Stimulated activated naive CD4-positive, alpha-beta T cell (primary cell): Measurements from ENCODE around the gene PXMP4.
"Not testable (repeated sequence)": the region's sequence is repeated elsewhere in the genome, so short reads cannot be mapped to it uniquely, and the experiment has no call there.

Experiments
- DNase-seq, 6 experiments: peaks; one replicate each; lab custom pipeline; 2025; lab: John Stamatoyannopoulos, UW

PXMP4 gene

DNA sequence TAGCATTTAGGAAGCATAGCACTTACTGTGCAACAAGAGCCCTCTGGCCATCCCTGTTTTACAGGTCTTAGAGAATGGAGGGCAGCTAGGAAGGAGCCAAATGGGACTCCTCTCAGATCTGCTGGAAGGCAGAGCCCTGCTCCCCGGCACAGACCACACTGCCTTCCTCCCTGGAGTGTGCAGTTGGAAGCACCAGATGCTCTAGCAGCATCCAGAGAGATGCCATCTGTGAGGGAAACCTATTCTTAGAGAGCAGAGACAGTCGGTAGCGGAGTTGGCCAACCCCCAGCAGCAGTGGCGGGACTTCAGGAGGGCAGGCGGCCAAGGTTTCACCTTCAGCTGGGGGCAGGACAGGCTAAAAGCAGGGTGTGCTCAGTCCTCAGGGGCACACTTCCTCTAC lies 17.2 kb downstream of the PXMP4 start:
- no peak for DNase-seq

DNA sequence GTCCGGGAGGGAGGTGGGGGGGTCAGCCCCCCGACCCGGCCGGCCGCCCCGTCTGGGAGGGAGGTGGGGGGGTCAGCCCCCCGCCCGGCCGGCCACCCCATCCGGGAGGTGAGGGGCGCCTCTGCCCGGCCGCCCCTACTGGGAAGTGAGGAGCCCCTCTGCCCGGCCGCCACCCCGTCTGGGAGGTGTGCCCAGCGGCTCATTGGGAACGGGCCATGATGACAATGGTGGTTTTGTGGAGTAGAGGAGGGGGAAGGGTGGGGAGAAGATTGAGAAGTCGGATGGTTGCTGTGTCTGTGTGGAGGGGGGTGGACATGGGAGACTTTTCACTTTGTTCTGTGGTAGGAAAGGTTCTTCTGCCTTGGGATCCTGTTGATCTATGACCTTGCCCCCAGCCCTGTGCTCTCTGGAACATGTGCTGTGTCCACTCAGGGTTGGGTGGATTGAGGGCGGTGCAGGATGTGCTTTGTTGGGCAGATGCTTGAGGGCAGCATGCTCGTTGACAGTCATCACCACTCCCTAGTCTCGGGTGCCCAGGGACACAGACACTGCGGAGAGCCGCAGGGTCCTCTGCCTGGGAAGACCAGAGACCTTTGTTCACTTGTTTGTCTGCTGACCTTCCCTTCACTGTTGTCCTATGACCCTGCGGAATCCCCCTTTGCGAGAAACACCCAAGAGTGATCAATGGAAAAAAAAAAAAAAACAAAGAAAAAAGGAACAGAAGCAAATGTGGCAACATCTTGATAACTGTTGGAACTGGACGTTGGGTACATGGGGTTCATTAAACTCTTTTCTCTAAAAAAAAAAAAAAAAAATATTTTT lies 18.3 kb downstream of the PXMP4 start:
- no peak for DNase-seq

DNA sequence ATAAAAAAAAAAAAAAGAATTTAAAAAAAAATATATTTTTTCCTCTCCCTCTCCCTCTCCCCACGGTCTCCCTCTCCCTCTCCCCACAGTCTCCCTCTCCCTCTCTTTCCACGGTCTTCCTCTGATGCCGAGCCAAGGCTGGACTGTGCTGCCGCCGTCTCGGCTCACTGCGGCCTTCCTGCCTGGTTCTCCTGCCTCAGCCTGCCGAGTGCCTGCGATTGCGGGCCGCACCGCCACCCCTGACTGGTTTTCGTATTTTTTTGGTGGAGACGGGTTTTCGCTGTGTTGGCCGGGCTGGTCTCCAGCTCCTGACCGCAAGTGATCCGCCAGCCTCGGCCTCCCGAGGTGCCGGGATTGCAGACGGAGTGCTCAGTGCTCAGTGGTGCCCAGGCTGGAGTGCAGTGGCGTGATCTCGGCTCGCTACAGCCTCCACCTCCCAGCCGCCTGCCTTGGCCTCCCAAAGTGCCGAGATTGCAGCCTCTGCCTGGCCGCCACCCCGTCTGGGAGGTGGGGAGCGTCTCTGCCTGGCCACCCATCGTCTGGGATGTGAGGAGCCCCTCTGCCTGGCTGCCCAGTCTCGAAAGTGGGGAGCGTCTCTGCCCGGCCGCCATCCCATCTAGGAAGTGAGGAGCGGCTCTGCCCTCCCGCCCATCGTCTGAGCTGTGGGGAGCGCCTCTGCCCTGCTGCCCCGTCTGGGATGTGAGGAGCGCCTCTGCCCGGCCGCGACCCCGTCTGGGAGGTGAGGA lies 19.2 kb downstream of the PXMP4 start:
- not testable (repeated sequence) for DNase-seq

DNA sequence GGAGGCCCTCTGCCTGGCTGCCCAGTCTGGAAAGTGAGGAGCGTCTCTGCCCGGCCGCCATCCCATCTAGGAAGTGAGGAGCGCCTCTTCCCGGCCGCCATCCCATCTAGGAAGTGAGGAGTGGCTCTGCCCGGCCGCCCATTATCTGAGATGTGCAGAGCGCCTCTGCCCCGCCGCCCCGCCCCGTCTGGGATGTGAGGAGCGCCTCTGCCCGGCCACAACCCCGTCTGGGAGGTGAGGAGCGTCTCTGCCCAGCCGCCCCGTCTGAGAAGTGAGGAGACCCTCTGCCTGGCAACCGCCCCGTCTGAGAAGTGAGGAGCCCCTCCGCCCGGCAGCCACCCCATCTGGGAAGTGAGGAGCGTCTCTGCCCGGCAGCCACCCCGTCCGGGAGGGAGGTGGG lies 21.1 kb downstream of the PXMP4 start:
- not testable (repeated sequence) for DNase-seq

DNA sequence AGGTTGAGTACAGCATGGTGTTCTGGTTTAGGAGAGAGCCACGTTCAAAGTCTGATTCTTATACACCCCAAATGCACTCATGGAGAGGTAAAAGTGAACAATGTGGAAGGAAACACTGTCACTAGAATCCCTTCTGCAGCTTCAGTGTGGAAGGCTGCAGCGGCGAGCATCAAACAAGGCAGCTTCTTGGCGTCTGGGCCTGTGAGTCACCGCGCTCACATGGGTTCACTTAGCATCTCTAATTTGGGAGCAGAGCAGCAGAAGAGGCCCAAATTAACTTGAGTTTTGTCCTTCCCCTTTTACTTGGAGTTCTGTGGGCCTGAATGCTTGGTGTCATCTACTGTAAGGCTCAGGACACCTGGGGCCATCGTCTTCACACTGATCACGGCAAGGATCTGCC lies 23.0 kb downstream of the PXMP4 start:
- no peak for DNase-seq

DNA sequence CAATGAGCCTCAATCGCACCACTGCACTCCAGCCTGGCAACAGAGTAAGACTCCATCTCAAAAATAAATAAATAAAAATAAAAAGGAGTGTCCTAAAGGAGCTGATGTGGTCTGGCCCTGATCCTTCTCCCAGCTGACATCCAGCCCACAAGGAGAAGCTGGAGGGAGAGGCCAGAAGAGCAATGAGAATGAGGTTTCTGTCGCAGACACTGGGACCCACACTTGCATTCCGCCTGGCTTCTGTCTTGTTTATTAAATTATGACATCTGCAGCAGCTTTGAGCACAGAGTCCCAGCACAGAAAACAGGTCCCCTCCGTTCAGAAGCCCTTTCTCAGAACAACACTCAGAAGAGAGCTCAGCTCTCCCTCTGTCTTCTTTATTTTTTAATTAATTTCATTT lies 23.7 kb downstream of the PXMP4 start:
- no peak for DNase-seq

DNA sequence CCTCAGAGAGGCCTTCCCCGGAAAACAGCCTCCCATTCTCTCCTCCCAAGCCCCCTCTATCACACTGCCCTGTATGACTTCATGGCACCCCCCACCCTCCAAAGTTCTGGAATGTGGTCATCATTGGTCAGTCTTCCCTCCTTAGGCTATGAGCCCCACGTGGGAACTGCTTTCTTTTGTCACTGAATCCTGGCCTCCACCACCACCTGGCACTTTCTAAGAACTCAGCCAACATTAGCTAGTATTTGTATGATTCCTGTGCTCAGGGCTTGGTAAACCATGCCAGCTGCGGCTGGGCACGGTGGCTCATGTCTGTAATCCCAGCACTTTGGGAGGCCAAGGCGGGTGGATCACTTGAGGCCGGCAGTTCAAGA lies 25.5 kb downstream of the PXMP4 start:
- DNase-seq, result no peak

DNA sequence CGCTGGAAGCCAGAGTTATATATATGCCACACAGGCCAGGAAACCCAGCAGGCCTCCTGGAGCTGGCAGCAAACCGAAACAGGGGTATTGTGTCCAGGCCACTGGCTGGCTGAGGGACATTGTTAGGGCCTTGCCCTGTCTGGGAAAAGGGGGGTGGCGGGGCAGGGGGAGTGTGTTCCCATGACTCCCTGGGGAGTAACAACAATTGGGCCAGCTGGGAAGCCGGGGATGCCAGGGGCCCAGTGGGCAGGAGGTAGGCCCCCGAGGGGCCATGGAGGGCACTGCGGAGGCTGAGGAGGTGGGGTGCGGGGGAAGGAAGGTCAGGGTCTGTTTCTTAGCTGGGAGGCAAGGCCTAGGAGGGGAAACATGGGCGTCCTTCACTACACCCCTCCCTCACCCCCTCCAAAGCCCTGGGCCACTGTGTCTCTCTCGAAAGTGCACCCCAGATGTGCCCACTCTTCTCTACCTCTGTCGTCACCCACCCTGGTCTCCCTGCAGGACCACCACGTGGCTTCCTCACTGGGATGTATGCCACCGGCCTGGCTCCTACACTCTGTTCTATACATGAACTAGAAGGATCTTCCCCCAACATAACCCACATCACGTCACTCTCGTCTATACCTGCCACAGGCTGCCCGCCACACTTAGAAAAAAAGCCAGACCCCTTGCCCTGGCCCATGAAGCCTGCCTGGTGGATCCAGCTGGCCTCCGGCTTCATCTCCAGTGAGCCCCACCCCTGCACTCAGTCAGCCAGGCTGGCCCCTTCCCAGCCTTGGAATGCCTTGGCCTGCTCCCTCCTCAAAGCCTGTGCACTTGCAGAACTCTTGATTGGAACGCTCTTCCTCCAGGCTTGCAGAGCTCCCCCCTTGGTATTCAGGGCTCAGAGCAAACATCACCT lies 26.1 kb downstream of the PXMP4 start:
- DNase-seq, result no peak

DNA sequence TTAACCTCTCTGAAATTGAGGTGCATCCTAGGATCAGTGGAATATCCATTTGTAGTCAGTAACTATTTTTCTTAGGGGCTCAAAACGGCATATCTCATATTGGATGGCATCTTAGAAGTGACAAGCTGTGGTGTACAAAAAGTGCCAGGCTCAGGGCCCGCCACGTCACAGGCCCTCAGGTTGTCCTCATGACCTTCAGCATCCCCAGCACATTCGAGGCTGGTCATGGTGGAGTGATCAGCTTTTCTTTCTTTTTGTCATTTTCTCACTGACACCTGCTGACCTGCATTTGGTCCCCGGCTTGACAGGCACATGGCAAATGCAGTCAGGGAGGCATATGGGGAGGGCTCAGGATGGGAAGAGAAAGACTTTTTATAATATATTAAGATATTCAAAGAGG lies 26.8 kb downstream of the PXMP4 start:
- no peak for DNase-seq

DNA sequence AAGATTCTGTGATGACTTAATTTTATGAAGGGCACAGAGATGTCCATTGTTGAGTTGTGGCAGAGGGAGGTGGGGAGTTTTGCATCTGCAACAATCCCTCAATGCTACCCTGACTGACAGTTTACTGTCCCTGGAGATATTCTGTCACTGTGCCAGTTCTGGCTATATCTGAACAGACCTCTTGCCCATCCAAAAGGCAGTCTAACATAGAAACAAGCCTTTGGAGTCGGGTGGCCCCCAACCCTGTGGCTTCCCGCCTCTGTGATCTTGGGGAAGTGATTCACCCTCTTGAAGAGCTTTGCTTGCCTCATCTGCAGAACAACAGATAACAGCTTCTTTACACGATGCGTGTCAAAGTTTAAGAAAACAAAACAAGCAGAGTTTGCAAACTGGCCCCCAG lies 30.1 kb downstream of the PXMP4 start:
- peak in 4 of 6 experiments; percentile 4 to 33 (median 8) for DNase-seq

DNA sequence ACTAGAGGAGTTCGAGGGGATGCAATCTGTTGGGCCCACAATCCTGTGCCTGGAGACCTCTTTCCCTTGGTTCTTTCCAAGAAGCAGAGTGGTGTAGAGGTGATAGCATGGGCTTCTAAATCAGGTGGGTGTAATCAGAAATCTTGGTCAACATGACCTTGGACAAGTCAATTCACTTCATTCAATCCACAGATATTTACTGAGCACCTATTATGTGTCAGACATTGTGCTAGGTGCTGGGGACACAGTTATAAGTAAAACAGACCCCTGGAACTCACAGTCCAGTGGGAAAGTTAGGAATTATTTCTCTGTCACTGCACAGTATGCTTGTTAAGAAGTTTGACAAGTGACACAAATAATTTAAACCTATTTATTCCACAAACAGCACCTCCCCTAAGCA lies 30.6 kb downstream of the PXMP4 start:
- DNase-seq, result no peak

DNA sequence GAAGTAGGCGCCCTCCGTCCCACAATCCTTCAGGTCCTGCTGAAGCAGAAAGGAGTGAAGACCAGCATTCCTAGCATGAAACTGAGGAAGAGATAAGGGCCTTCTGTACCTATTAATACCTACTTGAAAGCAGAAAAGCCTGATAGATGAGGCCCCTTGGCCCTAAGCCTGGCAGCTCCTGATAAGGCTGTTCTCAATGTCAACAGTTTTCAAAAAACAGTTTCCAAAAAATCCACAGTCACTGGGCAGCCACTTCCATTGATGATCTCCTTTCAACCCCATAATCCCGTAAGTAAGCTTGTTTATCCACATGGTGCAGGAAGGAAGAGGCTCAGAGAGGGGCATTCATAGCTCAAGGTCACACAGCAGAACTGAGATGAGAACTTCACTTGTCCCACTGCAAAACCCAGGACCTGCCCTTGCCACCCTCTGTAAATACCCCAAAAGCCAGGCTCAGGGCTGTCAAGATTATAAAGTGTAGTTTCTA lies 31.1 kb downstream of the PXMP4 start:
- DNase-seq, result no peak

DNA sequence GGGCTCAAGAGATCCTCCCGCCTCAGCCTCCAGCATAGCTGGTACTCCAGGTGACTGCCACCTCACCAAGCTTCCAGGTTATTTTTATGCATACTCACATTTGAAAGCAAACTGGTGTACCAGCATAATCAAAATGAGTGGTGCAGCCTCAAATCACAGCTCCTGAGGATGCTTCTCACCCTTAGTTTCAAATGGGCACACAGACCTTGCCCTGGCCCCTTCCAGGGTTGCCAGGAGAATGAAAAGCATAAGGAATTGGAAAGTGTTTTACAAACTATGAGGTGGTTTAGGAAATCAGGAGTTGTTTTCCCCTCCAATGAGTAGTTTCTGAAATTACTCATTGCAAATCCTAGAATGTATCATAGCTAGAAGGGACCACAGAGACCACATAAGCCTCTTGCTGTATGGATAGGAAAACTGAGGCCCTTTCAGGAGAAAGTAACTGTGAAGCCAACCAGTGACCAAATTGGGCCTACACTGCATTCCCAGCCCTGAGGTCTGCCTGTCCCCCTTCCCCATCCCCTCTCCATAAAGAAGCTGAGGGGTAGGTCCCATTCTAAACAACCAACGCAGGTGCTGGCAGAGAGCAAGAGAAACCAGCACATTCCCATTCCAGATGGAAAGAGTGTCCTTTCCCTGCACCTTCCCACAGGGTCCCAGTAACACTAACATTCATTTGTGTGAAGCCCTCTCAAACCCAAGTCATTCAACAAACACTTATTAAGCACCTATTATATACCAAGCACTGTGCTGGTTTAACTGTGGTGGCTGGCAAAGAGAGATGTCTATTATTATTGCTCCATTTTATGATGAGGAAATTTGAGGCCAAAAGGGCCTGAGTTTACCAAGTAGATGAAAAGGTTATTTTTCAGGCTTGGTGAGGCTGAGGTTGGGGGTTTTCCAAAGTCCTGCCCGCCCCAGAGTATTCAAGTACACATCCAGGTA lies 31.8 kb downstream of the PXMP4 start:
- no peak for DNase-seq

DNA sequence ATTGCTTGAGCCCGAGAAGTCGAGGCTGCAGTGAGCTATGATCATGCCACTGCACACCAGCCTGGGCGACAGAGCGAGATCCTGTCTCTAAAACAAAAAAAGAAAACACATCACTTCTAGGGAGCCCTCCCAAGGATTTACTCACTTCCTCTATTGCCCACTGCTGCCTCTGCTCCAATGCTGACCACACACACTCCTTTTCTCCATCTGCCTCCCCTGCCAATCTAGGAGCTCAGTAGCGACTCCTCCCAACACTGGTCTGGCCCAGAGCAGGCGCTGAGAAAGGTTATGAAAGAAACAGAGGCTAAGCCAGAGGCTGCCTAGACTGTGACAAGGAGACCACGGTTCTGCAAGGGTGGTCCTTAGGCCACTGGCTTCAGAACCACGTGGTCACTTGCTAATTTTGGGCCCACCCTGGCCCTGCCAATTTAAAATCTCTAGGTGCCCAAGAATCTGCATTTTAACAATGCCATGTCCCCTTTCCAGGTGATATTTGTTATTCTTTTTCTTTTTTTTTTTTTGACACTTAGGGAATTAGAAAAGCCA lies 32.7 kb downstream of the PXMP4 start:
- DNase-seq, result no peak

DNA sequence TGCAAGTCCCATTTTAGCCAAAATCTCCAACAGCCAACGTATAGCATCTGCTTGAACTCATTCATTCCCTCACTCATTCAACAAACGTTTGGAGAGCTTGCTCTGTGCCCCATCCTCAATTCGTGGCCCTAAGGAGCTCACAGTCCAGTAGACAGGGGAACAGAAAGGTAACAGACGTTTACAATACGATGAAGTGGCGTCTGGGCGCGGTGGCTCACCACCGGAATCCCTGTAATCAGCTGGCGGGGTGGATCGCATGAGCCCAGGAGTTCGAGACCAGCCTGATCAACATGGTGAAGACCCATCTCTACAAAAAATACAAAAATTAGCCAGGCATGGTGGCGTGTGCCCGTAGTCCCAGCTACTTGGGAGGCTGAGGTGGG lies 33.1 kb downstream of the PXMP4 start:
- DNase-seq, result no peak

DNA sequence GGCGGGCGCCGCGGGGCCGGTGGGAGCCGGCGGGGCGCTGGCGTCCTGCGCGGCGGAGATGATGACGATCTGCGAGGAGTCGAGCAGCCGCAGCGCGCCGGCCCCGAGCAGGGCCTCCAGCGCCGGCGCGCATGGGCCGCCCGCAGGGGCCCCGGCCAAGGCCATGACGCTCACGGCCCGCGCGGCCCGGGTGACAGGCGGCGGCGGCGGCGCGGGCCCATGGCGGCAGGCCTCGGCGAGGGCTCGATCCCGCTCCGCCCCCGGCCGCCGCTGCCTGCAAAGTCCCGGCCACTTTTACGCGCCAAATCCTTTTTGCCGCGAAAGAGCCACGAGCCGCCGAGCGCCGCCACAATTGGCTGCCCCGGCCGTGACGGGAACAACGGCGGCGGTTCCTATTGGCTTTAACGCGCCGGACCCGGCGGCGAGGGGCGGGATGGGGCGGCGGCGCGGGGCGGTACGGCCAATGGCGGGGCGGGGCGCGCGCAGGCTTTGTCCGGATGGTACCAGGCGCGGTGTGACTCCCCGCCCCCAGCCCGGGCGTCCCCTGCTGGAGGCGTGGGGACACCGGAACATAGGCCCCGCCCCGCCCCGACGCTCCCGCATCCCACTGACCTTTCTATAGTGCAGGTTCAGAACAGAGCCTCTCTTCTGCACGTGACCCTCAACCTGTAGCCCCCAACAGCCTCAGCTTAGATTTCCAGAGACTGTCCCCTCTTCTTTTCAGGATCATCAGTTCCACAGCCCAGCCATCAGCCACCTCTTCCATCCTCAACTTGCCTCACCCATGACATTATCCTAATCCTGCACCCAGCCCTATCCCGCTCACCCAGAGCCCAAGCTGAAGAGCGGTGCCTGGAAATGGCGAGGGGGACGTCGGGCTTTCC lies 33.8 kb downstream of the PXMP4 start, which contains the start of gene E2F1:
E2F1 (minus strand) TSS at position 286 of the 884 bp plus-strand sequence; CDS start at position 165, 121 bp downstream.
- DNase-seq, result peak; percentile 81 to 94 (median 88)

DNA sequence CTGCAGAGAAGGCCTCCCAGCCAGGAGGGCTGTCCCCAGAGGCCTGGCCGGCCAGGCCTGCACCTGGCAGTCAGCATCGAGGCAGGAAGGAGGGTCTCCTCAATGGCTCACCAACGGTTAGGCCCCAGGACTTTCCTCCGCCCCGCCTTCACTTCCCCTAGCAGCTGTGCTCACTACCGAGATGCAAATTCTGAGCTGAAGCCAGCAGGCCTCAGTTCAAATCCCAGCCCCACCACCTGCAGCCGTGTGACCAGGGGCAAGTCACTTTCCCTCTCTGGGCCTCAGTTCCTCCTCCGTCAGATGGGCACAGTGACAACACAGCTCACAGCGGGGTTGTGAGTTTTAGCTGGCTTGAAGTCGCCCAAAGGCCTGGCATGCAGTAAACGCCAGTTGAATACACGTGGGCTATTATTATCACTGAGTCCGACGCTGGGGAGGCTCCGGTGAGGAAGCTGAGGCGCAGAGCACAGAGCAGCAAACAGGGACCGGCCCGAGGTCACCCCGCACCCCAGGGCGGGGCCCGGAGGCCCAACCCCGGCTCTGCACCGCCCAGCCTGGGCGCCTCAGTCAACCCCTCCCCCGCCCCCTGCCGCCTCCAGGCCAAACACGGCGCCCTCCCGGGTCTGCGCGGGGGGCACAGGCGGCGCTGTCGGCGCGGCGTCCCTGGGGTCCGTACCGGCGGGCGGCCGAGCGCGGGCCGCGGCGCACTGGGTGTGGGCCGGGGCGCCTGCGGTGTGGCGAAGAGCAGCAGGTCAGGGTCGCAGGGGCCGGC lies 34.6 kb downstream of the PXMP4 start:
- peak in 3 of 6 experiments; percentile 20 to 42 (median 25) for DNase-seq

DNA sequence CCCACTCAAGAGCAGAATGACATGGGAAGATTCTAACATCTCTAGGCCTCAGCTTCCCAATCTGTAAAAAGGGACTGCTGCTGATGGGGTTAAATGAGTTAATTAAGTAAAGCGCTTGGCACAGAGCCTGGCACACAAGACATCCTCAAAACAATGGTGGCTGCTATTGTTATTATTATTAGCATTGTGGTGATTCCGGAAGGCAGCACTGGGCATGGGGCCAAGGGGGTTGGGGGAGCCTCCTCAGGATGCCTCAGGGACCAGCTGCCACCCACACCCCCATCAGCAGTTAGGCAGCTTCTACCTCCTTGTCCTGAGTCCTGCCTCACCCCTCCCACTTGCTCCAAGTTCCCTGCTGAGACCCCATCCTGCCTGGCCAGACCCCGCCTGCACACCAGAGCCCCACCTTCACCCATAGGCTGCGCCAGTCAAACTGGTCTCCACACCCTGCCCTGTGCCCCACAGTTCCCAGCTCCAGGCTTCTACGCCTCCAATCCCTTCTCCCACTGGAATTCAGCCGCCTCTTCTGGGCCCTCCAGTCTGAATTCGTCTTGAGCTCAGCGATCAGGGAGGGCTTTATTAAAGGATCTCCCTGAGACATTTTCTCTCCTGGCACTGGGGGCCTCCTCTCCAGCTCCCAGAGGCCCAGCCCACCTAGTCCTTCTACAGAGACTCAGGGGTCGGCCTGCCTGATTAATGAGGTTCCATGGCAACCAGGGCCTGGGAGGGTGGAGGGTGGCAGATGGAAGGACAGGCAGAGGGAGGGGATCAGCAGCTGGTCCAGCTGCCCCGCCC lies 35.4 kb downstream of the PXMP4 start:
- DNase-seq, result no peak
